Measurements from ENCODE around the gene INPP5A.

DNA sequence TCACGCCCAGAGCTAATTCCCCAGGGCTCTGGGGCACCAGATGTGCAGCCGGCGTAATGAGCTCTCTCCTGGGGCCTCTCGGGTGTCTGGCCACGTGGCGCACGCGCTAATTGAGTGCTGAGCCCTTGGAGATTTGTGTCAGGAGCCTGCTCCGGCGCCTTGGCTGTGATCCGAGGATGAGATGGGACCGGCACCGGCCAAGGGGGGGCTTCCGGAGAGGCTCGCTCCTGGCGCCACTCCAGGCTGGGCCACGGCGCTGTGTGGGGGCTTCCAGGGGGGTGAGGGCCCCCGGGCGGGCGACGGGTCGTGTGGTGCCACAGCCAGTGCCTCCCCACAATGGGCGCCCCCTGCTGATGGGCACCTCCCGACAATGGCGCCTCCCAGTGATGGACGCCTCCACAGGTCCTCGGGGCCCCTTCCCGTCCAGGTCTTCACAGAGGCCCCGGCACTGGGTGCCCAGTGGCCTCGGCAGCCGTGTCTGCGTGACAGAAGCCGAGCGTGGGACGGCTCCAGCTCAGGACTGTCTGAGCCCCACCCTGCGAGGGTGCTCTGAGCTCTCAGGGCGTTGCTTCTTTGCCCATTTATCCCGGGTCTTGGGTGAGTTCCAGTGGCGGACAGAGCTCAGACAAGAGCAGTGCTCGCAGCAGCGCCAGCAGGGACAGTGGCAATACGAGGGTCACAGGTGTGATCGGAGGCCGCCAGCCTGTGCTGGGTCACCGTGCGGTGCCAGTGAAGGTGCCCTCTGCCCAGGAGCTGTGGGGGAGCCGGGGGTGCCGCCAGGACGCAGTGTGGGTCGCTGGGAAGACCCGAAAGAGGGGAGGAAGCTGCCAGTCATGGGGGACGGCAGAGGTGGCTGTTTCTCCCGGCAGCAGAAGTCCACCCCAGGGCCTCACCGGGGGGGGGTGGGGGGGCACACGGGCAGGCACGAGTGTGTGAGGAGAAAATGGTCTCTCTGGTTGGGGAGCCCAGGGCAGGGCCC, 256.6 kb downstream of the INPP5A start:
- no peak for TF ChIP-seq EZH2 (IDR thresholded peaks at IDR 0.05)
- TF ChIP-seq, protein P1, sequence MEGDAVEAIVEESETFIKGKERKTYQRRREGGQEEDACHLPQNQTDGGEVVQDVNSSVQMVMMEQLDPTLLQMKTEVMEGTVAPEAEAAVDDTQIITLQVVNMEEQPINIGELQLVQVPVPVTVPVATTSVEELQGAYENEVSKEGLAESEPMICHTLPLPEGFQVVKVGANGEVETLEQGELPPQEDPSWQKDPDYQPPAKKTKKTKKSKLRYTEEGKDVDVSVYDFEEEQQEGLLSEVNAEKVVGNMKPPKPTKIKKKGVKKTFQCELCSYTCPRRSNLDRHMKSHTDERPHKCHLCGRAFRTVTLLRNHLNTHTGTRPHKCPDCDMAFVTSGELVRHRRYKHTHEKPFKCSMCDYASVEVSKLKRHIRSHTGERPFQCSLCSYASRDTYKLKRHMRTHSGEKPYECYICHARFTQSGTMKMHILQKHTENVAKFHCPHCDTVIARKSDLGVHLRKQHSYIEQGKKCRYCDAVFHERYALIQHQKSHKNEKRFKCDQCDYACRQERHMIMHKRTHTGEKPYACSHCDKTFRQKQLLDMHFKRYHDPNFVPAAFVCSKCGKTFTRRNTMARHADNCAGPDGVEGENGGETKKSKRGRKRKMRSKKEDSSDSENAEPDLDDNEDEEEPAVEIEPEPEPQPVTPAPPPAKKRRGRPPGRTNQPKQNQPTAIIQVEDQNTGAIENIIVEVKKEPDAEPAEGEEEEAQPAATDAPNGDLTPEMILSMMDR (IDR thresholded peaks at IDR 0.05), result no peak
